ENCODE measurements around the gene ZWILCH. TPM values are rescaled to one million over a fixed set of nuclear protein-coding genes. Genes with fewer than 3 reads are reported as not detected.

ZWILCH gene
- total and polyA plus RNA-seq, 9 of the 15 experiments (the other 6 are each of a cell fraction or from before 2014, with no cell fraction given): 32.8 to 94.2 (median 52.1) TPM

- H3K4me3 ChIP-seq: no peak overlapping the region
- H3K27ac ChIP-seq (ENCODE audit: extremely low read depth, low read depth, low read length): no peak overlapping the region
- H3K4me2 ChIP-seq (ENCODE audit: insufficient read depth, low read length): no peak overlapping the region
- DNase-seq (ENCODE audit: extremely low read depth in 1 of 4, low spot score in 3 of 4) (no peak), ATAC-seq (no peak), FAIRE-seq (no peak)
- ChIA-PET POLR2A (no interaction called here), CTCF (ENCODE audit: low intra/inter-chr PET ratio) (no interaction called here)
- H3K79me2 ChIP-seq (ENCODE audit: control insufficient read depth, insufficient read depth, low read length): no peaks in the 10 kb centered on the region
- H2AFZ ChIP-seq (ENCODE audit: low read depth, low read length): no peak overlapping the region
- in situ Hi-C loops (cut with MboI): no loop called here
- H3K9me3 ChIP-seq (replicated peaks; ENCODE audit: control insufficient read depth, insufficient read depth, low read depth, low read length): no peaks in the 10 kb centered on the region
- H3K36me3 ChIP-seq (ENCODE audit: control insufficient read depth, insufficient read depth, low read length): peaks cover 45% of the 10 kb centered on the region
- intact Hi-C loops (cut with micrococcal nuclease): no loop called here
- no peaks in the 10 kb centered on the region for H4K20me1 ChIP-seq (replicated peaks; ENCODE audit: control insufficient read depth, insufficient read depth, low read length)
- 100% methylated on average over 1 of the region's 1 CpG for WGBS (ENCODE audit: insufficient coverage, low coverage, missing lambda C conversion rate)
- no peak overlapping the region for H3K9ac ChIP-seq (ENCODE audit: insufficient read depth in 1 of 2, low read depth in 2 of 2, low read length in 2 of 2)
- H3K9me1 ChIP-seq (ENCODE audit: control insufficient read depth, insufficient read depth, low read length): no peaks in the 10 kb centered on the region
- BruUV-seq (replicated peaks): no TSS peak
- H3K27me3 ChIP-seq (ENCODE audit: control insufficient read depth in 2 of 2, insufficient read depth in 2 of 2, low read length in 2 of 2): no peaks in the 10 kb centered on the region
- H3K4me1 ChIP-seq (replicated peaks in 1 of 2; ENCODE audit: control insufficient read depth in 2 of 2, insufficient read depth in 2 of 2, low read length in 2 of 2): no peaks in the 10 kb centered on the region
- TF ChIP-seq MAFK (IDR thresholded peaks at IDR 0.05; ENCODE audit: low read length) (peak; percentile 84), MAFF (IDR thresholded peaks at IDR 0.05; ENCODE audit: low read length) (peak; percentile 89), ZNF436 (CRISPR knock-in tag; IDR thresholded peaks at IDR 0.05) (no peak), CLOCK (CRISPR knock-in tag; IDR thresholded peaks at IDR 0.05; ENCODE audit: borderline replicate concordance) (no peak), MAFG (tag; conservative IDR thresholded peaks at IDR 0.05) (peak; percentile 84), ZNF316 (IDR thresholded peaks at IDR 0.05) (peak; percentile 95), PBX2 (CRISPR knock-in tag; IDR thresholded peaks at IDR 0.05; ENCODE audit: low read depth) (no peak), PBX2 (tag; conservative IDR thresholded peaks at IDR 0.05; ENCODE audit: low read depth) (no peak), KAT7 (CRISPR knock-in tag; IDR thresholded peaks at IDR 0.05; ENCODE audit: borderline replicate concordance) (no peak), C11orf30 (IDR thresholded peaks at IDR 0.05; ENCODE audit: low read depth) (peak; percentile 89), SAP30 (IDR thresholded peaks at IDR 0.05; ENCODE audit: borderline replicate concordance, insufficient read depth, low read depth, low read length, poor library complexity, severe bottlenecking) (no peak)
Measured at GRCh38 chr15:66545255-66545654, 40.1 kb downstream of the ZWILCH start.
